Right cardiac atrium (tissue), 5 donors: ENCODE data around the gene HEXIM2. TPM values are rescaled to one million over a fixed set of nuclear protein-coding genes. Genes with fewer than 3 reads are reported as not detected.

Source experiments
- ATAC-seq, 2 donors: fragments of 200-7000 bp; cut with Tn5 transposase; one replicate each; pipeline versions ENCODE4 v1.8.0 to v1.9.1; 2020; ENCODE audit warnings: moderate library complexity in 2 of 2, mild to moderate bottlenecking in 1 of 2
- DNase-seq, 3 donors: peaks; one replicate each; pipeline ENCODE4 v3.0.0-alpha.2; 2020
- H3K27ac ChIP-seq: one replicate; pipeline ENCODE4 v1.5.1; 2013; ENCODE audit warnings: mild to moderate bottlenecking, low read length, control low read depth, moderate library complexity
- H3K27me3 ChIP-seq: one replicate; pipeline ENCODE4 v1.6.1; 2013; ENCODE audit not compliant: control insufficient read depth, insufficient read depth
- H3K4me1 ChIP-seq: one replicate; pipeline ENCODE4 v1.6.1; 2013; ENCODE audit warnings: low read length; ENCODE audit not compliant: control insufficient read depth, insufficient read depth
- H3K4me3 ChIP-seq: one replicate; pipeline ENCODE4 v1.5.1; 2013; ENCODE audit warnings: low read length, control low read depth
- H3K9me3 ChIP-seq: one replicate; pipeline ENCODE4 v1.6.1; 2013; ENCODE audit warnings: low read length; ENCODE audit not compliant: control insufficient read depth
- WGBS: extraction: QIAGEN DNeasy Blood & Tissue Kit; methylation state at CpG from one replicate; pipeline ENCODE4 v1.1.7; 2013; 5-methylcytosine and 5-hydroxymethylcytosine counted together
- intact Hi-C, 4 donors: fragments of 100-400 bp; cut with DNase I; formaldehyde crosslinking; loops; one replicate each; pipeline versions ENCODE4 v1.11.0 to v1.14.0; 2022 to 2023
- polyA plus RNA-seq: library from polyadenylated mRNA; stranded (reverse); fragments of 200-250 nt; gene quantifications from one replicate; pipeline ENCODE4 v1.2.3, GENCODE V29; 2013
- total RNA-seq, 4 donors: library from RNA; stranded (reverse); fragmentation: NEBNext Ultra II Directional; extraction: Animal tissue kit (Norgen Biotek cat#: 25700); gene quantifications; one replicate each; pipeline ENCODE4 v1.2.1, GENCODE V29; 2021
- donor health status: healthy with polysubstance abuse.
- donor health status: DM: no; HTN: yes; CAD: no.
- donor health status: DM: no; HTN: no; CAD: no.
- donor health status: DM: no; HTN: yes; CAD: no; lungs with severe emphysema.
- donor health status: DM: yes; HTN: yes; CAD: no.

Gene HEXIM2
- total and polyA plus RNA-seq, 5 donors, result 3.5 to 8.2 (median 6.5) TPM

DNA sequence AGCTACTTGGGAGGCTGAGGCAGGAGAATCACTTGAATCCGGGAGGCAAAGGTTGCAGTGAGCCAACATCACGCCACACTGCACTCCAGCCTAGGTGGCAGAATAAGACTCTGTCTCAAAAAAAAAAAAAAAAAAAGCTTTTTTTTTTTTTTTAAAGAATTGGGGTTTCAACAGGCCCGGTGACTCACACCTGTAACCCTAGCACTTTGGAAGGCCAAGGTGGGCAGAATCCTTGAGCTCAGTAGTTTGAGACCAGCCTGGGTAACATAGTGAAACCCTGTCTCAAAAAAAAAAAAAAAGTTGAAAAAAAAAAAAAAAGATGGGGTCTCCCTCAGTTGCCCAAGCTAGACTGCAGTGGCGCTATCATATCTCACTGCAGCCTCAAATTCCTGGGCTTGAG lies 6.6 kb upstream of the HEXIM2 start:
- Histone ChIP-seq H3K4me3 (no peak overlapping the region), H3K9me3 (no peaks in the 10 kb centered on the region), H3K27ac (no peak overlapping the region), H3K27me3 (no peaks in the 10 kb centered on the region), H3K4me1 (peaks cover 6% of the 10 kb centered on the region)
- intact Hi-C loops, result loop anchor here in 1 of 4 donors (5.0 kb wide), 1 partner anchor 42 kb away; no protein-coding TSS in a partner anchor
- ATAC-seq, result no peak
- 94% methylated on average over 4 of the region's 4 CpGs for WGBS
- DNase-seq, result no peak

DNA sequence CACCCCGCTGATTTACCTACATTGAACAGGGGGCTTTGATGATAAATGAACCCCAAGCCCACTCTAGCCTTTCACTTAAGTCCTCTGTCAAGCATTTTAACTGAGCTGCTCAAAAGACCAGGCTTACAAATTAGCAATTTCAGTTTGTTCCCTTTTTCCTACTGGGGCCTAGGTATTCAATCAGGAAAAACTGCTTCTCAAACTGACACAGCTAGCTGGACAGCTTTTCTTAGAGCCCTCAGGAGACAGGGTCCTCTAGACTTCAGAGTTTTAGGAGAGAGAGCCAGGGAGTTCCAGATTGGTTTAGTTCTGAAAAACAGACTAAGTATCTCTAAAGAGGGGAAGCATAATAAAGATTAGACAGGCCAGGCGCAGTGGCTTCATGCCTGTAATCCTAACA lies 6.2 kb upstream of the HEXIM2 start:
- Histone ChIP-seq H3K4me1 (peaks cover 6% of the 10 kb centered on the region), H3K4me3 (no peak overlapping the region), H3K9me3 (no peaks in the 10 kb centered on the region), H3K27me3 (no peaks in the 10 kb centered on the region), H3K27ac (peak overlapping the region; percentile 57)
- intact Hi-C loops, result loop anchor here in 1 of 4 donors (5.0 kb wide), 1 partner anchor 42 kb away; no protein-coding TSS in a partner anchor
- DNase-seq (no peak), ATAC-seq (no peak)
- 79% methylated on average over 2 of the region's 2 CpGs for WGBS

DNA sequence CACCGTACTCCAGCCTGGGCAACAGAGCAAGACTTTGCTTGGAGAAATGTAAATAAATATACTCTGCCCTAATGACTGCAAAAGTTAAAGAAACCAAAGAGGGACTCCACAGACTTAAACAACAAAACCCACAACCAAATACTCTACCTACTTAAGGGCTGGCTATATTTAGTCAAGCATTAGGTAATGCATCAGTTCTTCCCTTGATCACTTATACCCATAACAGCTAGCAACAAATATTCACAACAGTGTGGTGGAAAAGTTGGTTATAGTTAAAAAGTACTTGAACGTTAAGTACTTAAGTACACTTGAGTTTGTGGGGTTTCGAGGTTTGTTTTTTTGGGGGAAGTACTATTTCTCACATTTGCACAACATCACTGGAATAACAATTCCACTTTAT lies 5.4 kb upstream of the HEXIM2 start:
- Histone ChIP-seq H3K9me3 (no peaks in the 10 kb centered on the region), H3K27me3 (no peaks in the 10 kb centered on the region), H3K27ac (no peak overlapping the region), H3K4me3 (no peak overlapping the region), H3K4me1 (peaks cover 6% of the 10 kb centered on the region)
- intact Hi-C loops, result loop anchor here in 1 of 4 donors (5.0 kb wide), 1 partner anchor 41 kb away; no protein-coding TSS in a partner anchor
- 89% methylated on average over 3 of the region's 3 CpGs for WGBS
- DNase-seq (no peak), ATAC-seq (no peak)

DNA sequence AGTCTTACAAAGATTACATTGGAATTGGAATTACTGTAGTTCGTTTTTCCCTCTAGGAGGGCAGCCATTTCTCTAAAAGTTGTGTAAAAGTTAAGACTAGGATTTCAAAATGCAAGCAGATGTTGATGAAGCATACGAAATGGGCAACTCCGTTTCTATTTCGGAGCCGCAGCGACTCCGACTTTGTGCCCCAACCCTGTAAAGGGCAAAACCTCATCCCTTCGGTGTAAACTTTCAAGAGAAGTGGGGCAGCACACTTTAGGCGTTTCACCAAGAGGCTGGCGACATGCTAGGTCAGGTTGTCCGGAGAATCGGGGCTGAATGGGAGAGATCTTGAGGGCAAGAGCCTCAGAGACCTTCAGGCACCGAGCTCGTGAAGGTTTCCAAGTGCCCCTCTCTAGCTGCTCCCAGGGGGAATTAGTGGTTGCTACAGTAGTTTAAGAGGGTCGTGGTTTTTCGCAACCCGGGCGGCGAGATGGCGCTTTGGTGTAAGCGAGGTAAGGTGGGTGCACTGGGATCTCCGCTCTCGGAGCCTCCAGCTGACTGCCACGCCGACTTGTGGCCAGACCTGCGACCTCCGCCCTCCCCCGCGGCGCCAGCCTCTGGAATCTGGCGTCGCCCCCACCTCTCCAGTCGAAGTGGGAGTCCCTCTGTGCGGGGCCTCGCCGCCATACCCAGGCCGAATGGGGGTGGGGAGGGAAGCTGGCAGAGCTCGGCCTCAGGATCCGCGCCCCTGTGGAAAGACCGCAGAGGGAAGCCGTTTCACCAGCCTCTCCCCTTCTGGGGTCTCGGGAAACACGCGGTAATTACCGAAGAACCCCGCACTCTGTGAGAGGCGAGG lies 1.0 kb upstream of the HEXIM2 start:
- Histone ChIP-seq H3K4me3 (peak overlapping the region; percentile 93), H3K27ac (peak overlapping the region; percentile 100), H3K27me3 (no peaks in the 10 kb centered on the region), H3K4me1 (peaks cover 8% of the 10 kb centered on the region), H3K9me3 (no peaks in the 10 kb centered on the region)
- DNase-seq (peak; percentile 77 to 90 (median 88)), ATAC-seq (peak; percentile 71 to 76)
- intact Hi-C loops, result loop anchor here in 1 of 4 donors (2.0 kb wide), 1 partner anchor 14 kb away; no protein-coding TSS in a partner anchor
- under 1% methylated on average over 48 of the region's 48 CpGs for WGBS

DNA sequence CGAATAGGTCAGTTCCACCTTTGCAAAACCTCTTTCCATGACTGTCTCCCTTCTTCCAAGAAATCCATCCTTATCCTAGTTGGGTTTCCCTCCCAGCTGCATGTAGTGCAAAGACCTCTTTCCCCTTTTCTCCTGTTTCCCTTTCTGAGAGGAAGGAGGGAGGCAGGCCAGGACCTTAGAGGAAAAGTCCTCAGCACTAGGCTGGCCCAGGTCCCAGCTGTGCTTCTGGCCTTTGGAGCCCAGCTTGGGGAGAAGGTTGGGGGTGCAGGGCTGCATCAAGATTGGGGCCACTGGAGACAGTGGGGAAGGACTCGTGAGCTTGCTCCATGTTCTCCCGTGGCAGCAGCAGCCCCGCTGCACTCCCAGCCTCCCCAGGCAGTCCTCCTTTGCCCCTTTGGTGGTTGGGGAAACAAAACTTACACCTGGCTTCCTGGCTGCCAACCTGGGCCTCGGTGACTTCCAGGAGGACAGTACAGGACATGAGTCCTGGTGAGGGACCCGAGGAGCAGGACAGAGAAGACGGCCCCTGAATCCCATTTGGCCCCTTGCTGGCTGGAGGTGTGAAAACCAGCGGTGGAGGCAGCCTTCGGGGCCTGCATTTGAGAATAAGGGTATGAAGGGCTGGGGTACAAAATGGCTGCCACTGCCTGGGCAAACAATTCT lies 481 bp downstream of the HEXIM2 start:
- H3K27ac ChIP-seq, result peak overlapping the region; percentile 44
- DNase-seq (peak in 1 of 3 donors; percentile 77), ATAC-seq (peak; percentile 0 to 3)
- H3K27me3 ChIP-seq, result no peaks in the 10 kb centered on the region
- H3K4me1 ChIP-seq, result peaks cover 6% of the 10 kb centered on the region
- 54% methylated on average over 9 of the region's 9 CpGs for WGBS
- intact Hi-C loops, result no loop called here
- H3K9me3 ChIP-seq, result no peaks in the 10 kb centered on the region
- peak overlapping the region; percentile 22 for H3K4me3 ChIP-seq

DNA sequence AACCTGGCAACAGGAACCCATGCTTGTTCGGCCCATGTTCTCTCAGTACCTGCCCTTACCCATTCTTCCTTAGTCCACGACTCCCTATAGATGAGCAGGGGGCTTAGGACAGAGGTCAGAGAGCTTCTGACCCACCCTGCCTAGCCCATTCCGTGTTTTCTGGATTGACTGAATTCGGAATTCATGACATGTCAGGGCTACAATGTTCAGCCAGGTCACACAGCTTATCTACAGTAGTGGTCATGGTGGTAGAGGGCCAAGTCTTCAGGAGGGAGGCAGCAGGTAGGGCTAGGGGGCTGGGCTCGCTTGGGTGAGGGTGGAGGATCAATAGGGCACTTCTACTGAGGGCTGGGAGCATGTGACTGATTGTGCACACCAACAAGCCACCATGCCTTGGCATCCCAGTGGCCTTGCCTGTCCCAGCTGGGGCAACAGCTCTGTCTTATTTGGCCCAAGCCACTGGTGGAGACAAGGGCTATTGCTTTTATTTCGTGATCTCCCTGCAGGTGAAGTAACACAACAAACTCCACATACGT lies 3.1 kb downstream of the HEXIM2 start:
- Histone ChIP-seq H3K4me3 (no peak overlapping the region), H3K4me1 (peaks cover 6% of the 10 kb centered on the region), H3K27ac (no peak overlapping the region), H3K27me3 (no peaks in the 10 kb centered on the region), H3K9me3 (no peaks in the 10 kb centered on the region)
- no peak for DNase-seq
- ATAC-seq, result no peak
- intact Hi-C loops, result no loop called here
- 93% methylated on average over 7 of the region's 7 CpGs for WGBS

DNA sequence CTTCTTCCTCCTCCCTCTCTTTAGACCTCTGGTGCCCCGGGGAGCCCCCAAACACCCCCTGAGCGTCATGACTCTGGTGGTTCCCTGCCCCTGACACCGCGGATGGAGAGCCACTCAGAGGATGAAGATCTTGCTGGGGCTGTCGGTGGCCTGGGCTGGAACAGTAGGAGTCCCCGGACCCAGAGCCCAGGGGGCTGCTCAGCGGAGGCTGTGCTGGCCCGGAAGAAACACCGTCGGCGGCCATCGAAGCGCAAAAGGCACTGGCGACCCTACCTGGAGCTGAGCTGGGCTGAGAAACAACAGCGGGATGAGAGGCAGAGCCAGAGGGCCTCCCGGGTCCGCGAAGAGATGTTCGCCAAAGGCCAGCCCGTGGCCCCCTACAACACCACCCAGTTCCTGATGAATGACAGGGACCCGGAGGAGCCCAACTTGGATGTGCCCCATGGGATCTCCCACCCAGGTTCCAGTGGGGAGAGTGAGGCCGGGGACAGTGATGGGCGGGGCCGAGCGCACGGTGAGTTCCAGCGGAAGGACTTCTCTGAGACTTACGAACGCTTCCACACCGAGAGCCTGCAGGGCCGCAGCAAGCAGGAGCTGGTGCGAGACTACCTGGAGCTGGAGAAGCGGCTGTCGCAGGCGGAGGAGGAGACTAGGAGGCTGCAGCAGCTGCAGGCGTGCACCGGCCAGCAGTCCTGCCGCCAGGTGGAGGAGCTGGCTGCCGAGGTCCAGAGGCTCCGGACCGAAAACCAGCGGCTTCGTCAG lies 7.5 kb downstream of the HEXIM2 start:
- DNase-seq (no peak), ATAC-seq (no peak)
- intact Hi-C loops, result no loop called here
- Histone ChIP-seq H3K27ac (no peak overlapping the region), H3K4me3 (no peak overlapping the region), H3K4me1 (peaks cover 14% of the 10 kb centered on the region), H3K9me3 (no peaks in the 10 kb centered on the region), H3K27me3 (no peaks in the 10 kb centered on the region)
- 95% methylated on average over 43 of the region's 43 CpGs for WGBS

DNA sequence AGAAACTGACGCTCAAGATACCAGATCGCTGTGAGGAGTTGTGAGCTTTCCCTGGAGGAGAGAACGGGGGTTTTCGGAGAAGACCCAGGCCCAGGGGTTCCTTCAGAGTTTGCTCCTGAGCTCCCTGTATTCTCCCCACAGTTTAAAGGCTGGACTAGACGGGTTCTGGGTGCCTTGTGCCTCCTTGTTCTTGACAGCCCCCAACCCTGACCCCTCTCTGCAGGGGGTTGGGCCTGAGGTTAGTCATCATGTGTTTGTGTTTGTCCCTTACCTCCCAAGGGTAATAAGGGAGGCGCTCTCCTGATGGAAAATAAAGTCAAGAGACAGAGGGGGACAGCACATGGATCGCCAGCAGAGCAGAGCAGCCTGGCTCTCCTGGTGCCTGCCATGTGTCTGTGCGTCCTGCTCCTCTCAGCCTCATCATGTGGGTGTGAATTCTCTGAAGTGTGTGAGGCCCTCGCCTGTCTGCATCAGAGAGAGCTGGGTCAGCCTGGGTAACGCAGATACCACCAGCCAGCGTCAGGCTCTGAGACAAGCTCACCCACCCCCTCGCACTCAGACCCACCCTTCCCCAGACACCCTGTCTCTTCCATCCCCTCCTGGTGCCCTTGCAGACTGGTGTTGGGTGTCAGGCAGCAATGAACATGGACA lies 8.7 kb downstream of the HEXIM2 start:
- H3K9me3 ChIP-seq, result no peaks in the 10 kb centered on the region
- 69% methylated on average over 12 of the region's 12 CpGs for WGBS
- intact Hi-C loops, result no loop called here
- peaks cover 14% of the 10 kb centered on the region for H3K4me1 ChIP-seq
- H3K4me3 ChIP-seq, result no peak overlapping the region
- DNase-seq (no peak), ATAC-seq (peak in 1 of 2 donors; percentile 34)
- peak overlapping the region; percentile 92 for H3K27ac ChIP-seq
- H3K27me3 ChIP-seq, result no peaks in the 10 kb centered on the region

DNA sequence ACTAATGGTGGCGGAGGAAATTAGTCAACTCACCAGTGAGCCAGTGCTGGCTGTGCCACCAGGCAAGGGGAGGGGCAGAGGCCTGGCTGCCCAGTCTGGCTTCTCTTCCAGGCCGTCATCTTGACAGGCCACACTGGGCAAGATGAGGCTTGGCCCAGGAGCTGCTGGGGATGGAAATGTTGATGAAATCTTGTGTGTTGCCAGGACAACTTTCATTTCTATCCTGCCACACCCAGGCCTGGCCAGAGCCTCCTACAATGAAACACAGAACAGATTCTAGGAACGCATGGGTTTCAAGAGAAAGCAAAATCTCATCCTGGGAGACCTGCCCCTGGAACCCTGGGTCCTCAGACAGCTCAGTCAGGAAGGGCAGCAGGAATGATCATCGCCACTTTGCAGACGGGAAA lies 9.3 kb downstream of the HEXIM2 start:
- intact Hi-C loops, result no loop called here
- H3K27ac ChIP-seq, result peak overlapping the region; percentile 92
- DNase-seq (peak; percentile 78 to 88 (median 87)), ATAC-seq (peak; percentile 87 to 88)
- no peak overlapping the region for H3K4me3 ChIP-seq
- WGBS, result 27% methylated on average over 5 of the region's 5 CpGs
- peaks cover 14% of the 10 kb centered on the region for H3K4me1 ChIP-seq
- no peaks in the 10 kb centered on the region for H3K27me3 ChIP-seq
- no peaks in the 10 kb centered on the region for H3K9me3 ChIP-seq
